Activated CD4-positive, alpha-beta T cell treated with anti-CD3 and anti-CD28 coated beads, Interleukin-2, amount 10 ng/mL, durations not matched to agents 7 days and 5 days (primary cell): ENCODE data around the gene CDKN3. TPM values are rescaled to one million over a fixed set of nuclear protein-coding genes. Genes with fewer than 3 reads are reported as not detected.
"Not testable (repeated sequence)": the region's sequence is repeated elsewhere in the genome, so short reads cannot be mapped to it uniquely, and the experiment has no call there.

Experiments used
- CTCF ChIA-PET: fragments of 350-600 bp; sonication (Branson Sonifier 250); formaldehyde crosslinking; loops from one replicate; lab custom pipeline; 2021; ENCODE audit warnings: antibody characterized with exemption; lab: Charles Lee
- POLR2A ChIA-PET: fragments of 350-600 bp; sonication (Branson Sonifier 250); formaldehyde crosslinking; loops from one replicate; lab custom pipeline; 2021; ENCODE audit warnings: antibody characterized with exemption; lab: Charles Lee
- DNase-seq: peaks from one replicate; pipeline ENCODE4 v3.0.0-alpha.2; 2020
- H3K27ac Mint-ChIP-seq: one replicate; pipeline ENCODE4 v1.8.0; 2021; ENCODE audit warnings: mild to moderate bottlenecking, moderate library complexity, mixed read lengths
- H3K27me3 Mint-ChIP-seq: one replicate; pipeline ENCODE4 v1.8.0; 2021; ENCODE audit warnings: mixed read lengths
- H3K36me3 Mint-ChIP-seq: one replicate; pipeline ENCODE4 v1.8.0; 2021; ENCODE audit warnings: low read depth, mixed read lengths
- H3K4me1 Mint-ChIP-seq: one replicate; pipeline ENCODE4 v1.8.0; 2021; ENCODE audit warnings: mixed read lengths
- H3K4me3 Mint-ChIP-seq: one replicate; pipeline ENCODE4 v1.8.0; 2021; ENCODE audit warnings: mild to moderate bottlenecking, moderate library complexity, mixed read lengths
- H3K9me3 Mint-ChIP-seq: one replicate; pipeline ENCODE4 v1.8.0; 2021; ENCODE audit warnings: mixed read lengths
- total RNA-seq, 2 experiments: library from RNA; stranded (reverse); gene quantifications; one replicate each; pipeline ENCODE4 v1.2.3, GENCODE V29; 2021

The CDKN3 gene
- total RNA-seq, 2 experiments from 2014 or later, result 87.8 to 116 TPM

DNA sequence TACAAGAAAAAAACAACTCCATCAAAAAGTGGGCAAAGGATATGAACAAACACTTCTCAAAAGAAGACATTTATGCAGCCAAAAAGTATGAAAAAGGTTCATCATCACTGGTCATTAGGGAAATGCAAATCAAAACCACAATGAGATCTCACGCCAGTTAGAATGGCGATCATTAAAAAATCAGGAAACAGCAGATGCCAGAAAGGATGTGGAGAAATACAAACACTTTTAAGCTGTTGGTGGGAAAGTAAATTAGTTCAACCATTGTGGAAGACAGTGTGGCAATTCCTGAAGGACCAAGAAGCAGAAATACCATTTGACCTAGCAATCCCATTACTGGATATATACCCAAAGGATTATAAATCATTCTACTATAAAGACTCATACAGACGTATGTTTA is 16.2 kb upstream of the CDKN3 start:
- H3K36me3 Mint-ChIP-seq, POLR2A ChIA-PET, H3K4me3 Mint-ChIP-seq, H3K4me1 Mint-ChIP-seq, DNase-seq, H3K9me3 Mint-ChIP-seq: not testable (repeated sequence)
- Mint-ChIP-seq H3K27ac (peak overlapping the region; percentile 52), H3K27me3 (peaks cover 25% of the 10 kb centered on the region)
- CTCF ChIA-PET, result interaction anchor here (0.6 to 1.7 kb wide), 2 partner anchors 14 to 154 kb away, joined by 3 to 4 read pairs; no protein-coding TSS in a partner anchor

DNA sequence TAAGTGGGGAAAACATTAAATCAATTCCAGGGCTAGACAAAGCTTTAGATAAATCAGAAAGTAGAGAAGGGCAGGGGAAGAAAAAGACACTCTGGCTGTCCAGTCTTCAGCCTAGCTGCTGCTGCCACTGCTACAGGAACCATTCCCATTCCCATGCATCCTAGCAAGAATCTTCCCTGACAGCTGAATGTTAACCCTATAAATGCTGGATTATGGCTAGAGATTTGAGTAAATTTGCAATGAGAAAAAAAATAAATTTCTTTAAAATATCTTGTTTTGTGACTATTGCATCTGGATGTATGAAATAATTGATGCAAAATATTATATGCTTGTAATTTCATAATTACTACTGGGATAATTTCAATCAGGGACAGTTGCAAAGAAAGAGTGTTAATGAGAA is 15.0 kb upstream of the CDKN3 start:
- no peak overlapping the region for H3K4me3 Mint-ChIP-seq
- H3K36me3 Mint-ChIP-seq, result no peaks in the 10 kb centered on the region
- H3K4me1 Mint-ChIP-seq, result no peaks in the 10 kb centered on the region
- CTCF ChIA-PET, result interaction anchor here (0.9 to 1.7 kb wide), 3 partner anchors 11 to 15 kb away, joined by 3 to 4 read pairs (median 3); partner anchors contain the start of gene CDKN3
- no peaks in the 10 kb centered on the region for H3K9me3 Mint-ChIP-seq
- H3K27me3 Mint-ChIP-seq, result peaks cover 26% of the 10 kb centered on the region
- DNase-seq, result no peak
- POLR2A ChIA-PET, result no interaction called here
- no peak overlapping the region for H3K27ac Mint-ChIP-seq

DNA sequence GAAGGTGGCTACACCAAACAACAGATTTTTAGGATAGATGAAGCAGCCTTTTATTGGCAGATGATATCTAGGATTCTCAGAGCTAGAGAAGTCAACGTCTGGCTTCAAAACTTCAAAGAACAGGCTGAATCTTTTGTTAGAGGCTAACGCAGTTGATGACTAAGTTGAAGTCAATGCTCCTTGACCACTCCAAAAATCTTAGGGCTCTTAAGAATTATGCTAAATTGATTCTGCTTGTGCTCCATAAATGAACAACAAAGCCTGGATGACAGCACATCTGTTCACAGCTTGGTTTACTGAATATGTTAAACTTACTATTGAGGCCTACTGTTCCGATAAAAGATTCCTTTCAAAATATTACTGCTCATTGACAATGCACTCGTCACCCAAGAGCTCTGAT is 13.0 kb upstream of the CDKN3 start:
- Mint-ChIP-seq H3K27me3 (peaks cover 37% of the 10 kb centered on the region), H3K4me1 (no peaks in the 10 kb centered on the region), H3K4me3 (no peak overlapping the region), H3K36me3 (no peaks in the 10 kb centered on the region), H3K27ac (no peak overlapping the region), H3K9me3 (no peaks in the 10 kb centered on the region)
- no peak for DNase-seq
- CTCF ChIA-PET, result no interaction called here
- POLR2A ChIA-PET, result no interaction called here

DNA sequence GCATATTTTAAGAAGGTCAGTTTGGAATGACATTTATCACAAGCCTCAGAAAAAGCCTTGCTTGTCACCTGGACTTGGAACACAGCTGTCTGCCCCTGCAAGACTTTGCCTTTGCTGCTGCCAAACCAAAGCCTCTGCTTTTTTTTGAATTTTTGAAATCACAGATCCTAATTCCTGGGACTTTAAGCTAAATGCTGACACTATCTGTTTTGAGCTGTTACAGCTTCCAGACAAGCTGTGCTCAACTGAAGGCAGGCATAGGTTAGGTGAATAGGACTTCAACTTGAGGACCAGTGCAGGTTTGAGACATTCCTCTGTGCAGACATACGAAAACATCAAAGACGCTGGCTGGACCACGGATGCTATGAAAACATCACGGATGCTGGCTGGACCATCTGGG is 11.3 kb upstream of the CDKN3 start:
- POLR2A ChIA-PET, result no interaction called here
- no peak for DNase-seq
- Mint-ChIP-seq H3K36me3 (no peaks in the 10 kb centered on the region), H3K9me3 (no peaks in the 10 kb centered on the region), H3K4me3 (no peak overlapping the region), H3K27me3 (peaks cover 26% of the 10 kb centered on the region), H3K27ac (no peak overlapping the region), H3K4me1 (no peaks in the 10 kb centered on the region)
- CTCF ChIA-PET, result no interaction called here

DNA sequence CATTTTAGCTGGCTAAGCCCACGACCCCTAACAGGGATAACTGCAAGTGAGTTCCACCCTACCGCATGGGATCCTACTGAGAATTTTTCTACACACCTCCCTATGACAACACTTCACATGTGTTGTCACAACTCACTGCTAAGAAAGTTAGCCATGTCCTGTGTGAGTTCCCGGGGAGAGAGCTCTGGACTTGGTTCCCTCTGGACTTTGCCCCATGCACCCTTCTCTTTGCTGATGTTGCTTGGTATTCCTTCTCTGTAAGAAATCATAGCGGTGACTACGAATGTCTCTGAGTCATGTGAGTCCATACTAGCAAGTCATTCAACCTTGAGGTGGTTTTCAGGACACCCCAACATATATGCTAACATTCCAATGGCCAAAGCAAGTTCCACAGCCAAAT is 9.5 kb upstream of the CDKN3 start:
- H3K9me3 Mint-ChIP-seq, result no peaks in the 10 kb centered on the region
- no peaks in the 10 kb centered on the region for H3K4me1 Mint-ChIP-seq
- H3K27ac Mint-ChIP-seq, result no peak overlapping the region
- H3K36me3 Mint-ChIP-seq, result no peaks in the 10 kb centered on the region
- POLR2A ChIA-PET, result no interaction called here
- peaks cover 27% of the 10 kb centered on the region for H3K27me3 Mint-ChIP-seq
- no peak for DNase-seq
- H3K4me3 Mint-ChIP-seq, result no peak overlapping the region
- CTCF ChIA-PET, result no interaction called here

DNA sequence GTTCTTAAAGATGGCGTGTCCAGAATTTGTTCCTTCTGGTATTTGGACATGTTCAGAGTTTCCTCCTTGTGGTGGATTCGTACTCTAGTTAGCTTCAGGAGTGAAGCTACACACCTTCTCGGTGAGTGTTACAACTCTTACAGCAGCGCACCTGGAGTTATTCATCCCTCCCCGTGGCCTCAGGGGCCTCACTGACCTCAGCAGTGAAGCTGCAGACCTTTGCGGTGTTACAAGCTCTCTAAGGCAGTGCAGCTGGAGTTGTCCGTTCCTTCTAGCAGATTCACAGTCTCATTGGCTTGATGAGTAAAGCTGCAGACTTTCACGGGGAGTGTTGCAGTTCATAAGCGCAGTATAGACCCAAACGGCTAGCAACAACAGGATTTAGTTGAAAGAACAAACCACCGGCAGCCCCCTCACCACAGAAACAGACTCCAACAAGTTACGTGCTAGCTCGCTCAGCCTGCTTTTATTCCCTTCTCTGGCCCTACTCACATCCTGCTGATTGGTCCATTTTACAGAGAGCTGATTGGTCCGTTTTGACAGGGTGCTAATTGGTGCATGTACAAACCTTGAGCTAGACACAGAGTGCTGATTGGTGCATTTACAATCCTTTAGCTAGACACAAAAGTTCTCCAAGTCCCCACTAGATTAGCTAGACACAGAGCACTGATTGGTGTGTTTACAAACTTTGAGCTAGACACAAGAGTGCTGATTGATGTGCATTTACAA is 4.5 kb upstream of the CDKN3 start:
- POLR2A ChIA-PET, result interaction anchor here (0.6 kb wide), 1 partner anchor 39 kb away, joined by 9 read pairs; no protein-coding TSS in a partner anchor
- Mint-ChIP-seq H3K36me3 (no peaks in the 10 kb centered on the region), H3K27me3 (peaks cover 21% of the 10 kb centered on the region), H3K27ac (no peak overlapping the region), H3K9me3 (no peaks in the 10 kb centered on the region), H3K4me1 (peaks cover 5% of the 10 kb centered on the region), H3K4me3 (no peak overlapping the region)
- no peak for DNase-seq
- CTCF ChIA-PET, result no interaction called here

DNA sequence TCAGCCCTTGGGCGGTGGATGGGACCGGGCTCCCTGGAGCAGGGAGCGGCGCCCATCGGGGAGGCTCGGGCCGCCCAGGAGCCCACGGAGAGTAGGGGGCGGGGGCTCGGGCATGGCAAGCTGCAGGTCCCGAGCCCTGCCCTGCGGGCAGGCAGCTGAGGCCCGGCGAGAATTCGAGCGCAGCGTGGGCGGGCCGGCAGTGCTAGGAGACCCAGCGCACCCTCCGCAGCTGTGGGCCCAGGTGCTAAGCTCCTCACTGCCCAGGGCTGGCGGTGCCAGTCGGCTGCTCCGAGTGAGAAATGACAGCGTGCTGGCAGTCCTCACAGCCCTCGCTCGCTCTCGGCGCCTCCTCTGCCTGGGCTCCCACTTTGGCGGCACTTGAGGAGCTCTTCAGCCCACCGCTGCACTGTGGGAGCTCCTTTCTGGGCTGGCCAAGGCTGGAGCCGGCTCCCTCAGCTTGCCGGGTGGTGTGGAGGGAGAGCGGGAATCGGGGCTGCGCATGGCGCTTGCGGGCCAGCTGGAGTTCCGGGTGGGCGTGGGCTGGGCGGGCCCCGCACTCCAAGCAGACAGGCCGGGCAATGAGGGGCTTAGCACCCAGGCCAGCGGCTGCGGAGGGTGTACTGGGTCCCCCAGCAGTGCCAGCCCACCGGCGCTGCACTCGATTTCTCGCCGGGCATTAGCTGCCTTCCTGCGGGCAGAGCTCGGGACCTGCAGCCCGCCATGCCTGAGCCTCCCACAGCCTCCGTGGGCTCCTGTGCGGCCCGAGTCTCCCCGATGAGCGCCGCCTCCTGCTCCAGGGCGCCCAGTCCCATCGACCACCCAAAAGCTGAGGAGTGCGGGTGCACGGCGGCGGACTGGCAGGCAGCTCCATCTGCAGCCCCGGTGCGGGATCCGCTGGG is 3.6 kb upstream of the CDKN3 start:
- ChIA-PET POLR2A (interaction anchor here (0.6 kb wide), 1 partner anchor 38 kb away, joined by 9 read pairs; no protein-coding TSS in a partner anchor), CTCF (interaction anchor here (1.3 kb wide), 1 partner anchor 380 kb away, joined by 3 read pairs; no protein-coding TSS in a partner anchor)
- H3K36me3 Mint-ChIP-seq, H3K4me3 Mint-ChIP-seq, DNase-seq, H3K27ac Mint-ChIP-seq, H3K9me3 Mint-ChIP-seq: not testable (repeated sequence)
- Mint-ChIP-seq H3K27me3 (peaks cover 13% of the 10 kb centered on the region), H3K4me1 (peaks cover 15% of the 10 kb centered on the region)

DNA sequence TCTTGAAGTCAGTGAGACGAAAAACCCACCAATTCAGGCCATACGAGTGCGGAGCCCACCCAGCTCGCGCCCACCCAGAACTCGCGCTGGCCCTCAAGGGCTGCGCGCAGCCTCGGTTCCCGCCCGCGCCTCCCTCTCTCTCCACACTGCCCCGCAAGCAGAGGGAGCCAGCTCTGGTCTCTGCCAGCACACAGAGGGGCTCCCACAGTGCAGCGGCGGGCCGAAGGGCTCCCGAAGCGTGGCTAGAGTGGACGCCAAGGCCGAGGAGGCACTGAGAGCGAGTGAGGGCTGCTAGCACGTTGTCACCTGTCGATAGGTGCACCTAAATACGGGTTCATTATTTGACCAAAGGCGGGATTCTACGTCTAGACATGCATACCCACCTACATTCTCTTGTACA is 2.2 kb upstream of the CDKN3 start:
- ChIA-PET CTCF (interaction anchor here (0.6 to 1.3 kb wide), 4 partner anchors 14 to 1282 kb away, joined by 3 to 4 read pairs (median 3); no protein-coding TSS in a partner anchor), POLR2A (no interaction called here)
- Mint-ChIP-seq H3K4me3 (no peak overlapping the region), H3K27ac (no peak overlapping the region), H3K36me3 (peaks cover 7% of the 10 kb centered on the region), H3K4me1 (peaks cover 27% of the 10 kb centered on the region), H3K9me3 (no peaks in the 10 kb centered on the region), H3K27me3 (peaks cover 5% of the 10 kb centered on the region)
- DNase-seq, result no peak

DNA sequence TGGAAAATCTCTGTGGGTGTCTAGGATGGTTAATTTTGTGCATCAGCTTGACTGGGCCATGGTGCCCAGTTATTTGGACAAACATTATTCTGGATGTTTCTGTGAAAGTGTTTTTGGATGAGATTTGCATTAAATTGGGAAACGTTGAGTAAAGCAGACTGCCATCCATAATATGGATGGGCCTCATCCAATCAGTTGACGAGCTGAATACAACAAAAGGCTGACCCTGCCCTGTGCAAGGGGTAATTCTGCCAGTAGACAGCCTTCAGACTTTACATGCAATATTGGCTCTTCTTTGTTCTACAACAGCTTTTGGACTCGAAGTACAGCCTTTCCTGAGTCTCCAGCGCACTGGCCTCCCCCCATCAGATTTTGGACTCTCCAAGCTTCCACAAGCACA is 1.5 kb upstream of the CDKN3 start:
- no peak for DNase-seq
- Mint-ChIP-seq H3K4me3 (no peak overlapping the region), H3K9me3 (no peaks in the 10 kb centered on the region), H3K36me3 (peaks cover 10% of the 10 kb centered on the region), H3K27ac (no peak overlapping the region), H3K27me3 (peaks cover 5% of the 10 kb centered on the region), H3K4me1 (peaks cover 27% of the 10 kb centered on the region)
- CTCF ChIA-PET, result interaction anchor here (1.0 kb wide), 1 partner anchor 17 kb away, joined by 3 read pairs; no protein-coding TSS in a partner anchor
- POLR2A ChIA-PET, result no interaction called here

DNA sequence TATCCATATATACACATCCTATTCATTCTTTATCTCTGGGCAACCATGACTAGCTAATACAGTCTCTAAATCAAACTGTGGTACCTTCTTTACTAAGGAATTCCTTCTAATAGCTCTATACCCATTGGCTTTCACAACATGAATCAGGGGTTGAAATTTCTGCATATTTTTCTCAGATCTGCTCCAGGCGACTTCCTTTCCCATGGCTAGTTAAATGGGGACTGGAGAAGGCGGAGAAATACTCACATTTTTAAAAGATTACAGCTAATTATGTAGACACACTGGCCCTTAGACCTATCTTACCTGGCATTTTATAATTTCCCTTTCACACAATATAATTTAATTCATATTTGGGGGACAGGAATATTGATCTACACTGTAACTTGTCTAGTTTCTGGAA is 1.1 kb upstream of the CDKN3 start:
- peaks cover 3% of the 10 kb centered on the region for H3K27me3 Mint-ChIP-seq
- POLR2A ChIA-PET, result interaction anchor here (1.0 kb wide), 1 partner anchor 171 kb away, joined by 3 read pairs; the partner anchor contains the start of gene SAMD4A
- CTCF ChIA-PET, result interaction anchor here (1.0 to 2.0 kb wide), 2 partner anchors 17 to 50 kb away, joined by 3 to 5 read pairs; no protein-coding TSS in a partner anchor
- H3K9me3 Mint-ChIP-seq, result no peaks in the 10 kb centered on the region
- DNase-seq, result no peak
- H3K27ac Mint-ChIP-seq, result no peak overlapping the region
- H3K4me3 Mint-ChIP-seq, result no peak overlapping the region
- H3K4me1 Mint-ChIP-seq, result peaks cover 31% of the 10 kb centered on the region
- H3K36me3 Mint-ChIP-seq, result peaks cover 14% of the 10 kb centered on the region

GRCh38 chr14:54396183-54396492 is 669 bp upstream of the CDKN3 start:
- Mint-ChIP-seq H3K36me3 (peaks cover 14% of the 10 kb centered on the region), H3K4me3 (peak overlapping the region; percentile 90), H3K4me1 (peaks cover 31% of the 10 kb centered on the region), H3K27me3 (peaks cover 2% of the 10 kb centered on the region), H3K27ac (peak overlapping the region; percentile 81), H3K9me3 (no peaks in the 10 kb centered on the region)
- POLR2A ChIA-PET, result interaction anchor here (1.0 kb wide), 1 partner anchor 171 kb away, joined by 3 read pairs; the partner anchor contains the start of gene SAMD4A
- CTCF ChIA-PET, result interaction anchor here (0.8 to 2.6 kb wide), 5 partner anchors 9 to 92 kb away, joined by 3 to 9 read pairs (median 6); partner anchors contain the start of gene GMFB
- no peak for DNase-seq

DNA sequence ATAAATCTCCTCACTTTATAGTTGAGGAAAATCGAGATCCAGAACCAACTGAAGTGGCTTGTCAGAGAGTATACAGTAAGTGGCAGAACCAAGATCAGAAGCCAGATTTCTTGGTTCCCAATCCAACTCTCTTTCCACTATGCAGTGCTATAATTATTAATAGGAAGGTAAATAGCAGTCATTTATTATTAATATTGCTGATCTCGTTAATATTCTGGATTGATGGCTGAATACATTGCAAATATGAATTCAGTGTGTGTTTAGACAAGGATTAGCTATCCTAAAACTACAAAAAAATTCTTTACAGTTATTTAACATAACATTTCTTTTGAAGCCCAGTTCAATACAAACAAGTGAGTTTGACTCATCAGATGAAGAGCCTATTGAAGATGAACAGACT is 2.8 kb downstream of the CDKN3 start:
- no peak overlapping the region for H3K4me3 Mint-ChIP-seq
- H3K4me1 Mint-ChIP-seq, result peaks cover 44% of the 10 kb centered on the region
- peaks cover 45% of the 10 kb centered on the region for H3K36me3 Mint-ChIP-seq
- ChIA-PET CTCF (no interaction called here), POLR2A (interaction anchor here (0.7 kb wide), 1 partner anchor 70 kb away, joined by 3 read pairs; no protein-coding TSS in a partner anchor)
- no peaks in the 10 kb centered on the region for H3K27me3 Mint-ChIP-seq
- no peak for DNase-seq
- H3K9me3 Mint-ChIP-seq, result no peaks in the 10 kb centered on the region
- no peak overlapping the region for H3K27ac Mint-ChIP-seq
